Common myeloid progenitor, CD34-positive (primary cell): Measurements from ENCODE around the gene RIPPLY3.
"Not testable (repeated sequence)": the region's sequence is repeated elsewhere in the genome, so short reads cannot be mapped to it uniquely, and the experiment has no call there.

Experiments used
- CTCF ChIA-PET: fragments of 350-600 bp; sonication (Branson Sonifier 250); formaldehyde crosslinking; loops from one replicate; lab custom pipeline; 2021; ENCODE audit warnings: antibody characterized with exemption; lab: Charles Lee
- POLR2A ChIA-PET: fragments of 350-600 bp; sonication (Branson Sonifier 250); formaldehyde crosslinking; loops from one replicate; lab custom pipeline; 2021; ENCODE audit warnings: antibody characterized with exemption; lab: Charles Lee
- DNase-seq, 3 donors: peaks; one replicate each; pipeline versions ENCODE4 v3.0.0 to v3.0.0-alpha.2; 2013
- H3K27ac ChIP-seq, 2 experiments: 1 replicate in 1 of 2; 2 replicates in 1 of 2; pipeline ENCODE4 v1.7.0; 2013; ENCODE audit warnings: inconsistent platforms in 2 of 2, low read length in 2 of 2, mild to moderate bottlenecking in 2 of 2, low read depth in 1 of 2, moderate library complexity in 1 of 2; ENCODE audit not compliant: severe bottlenecking in 2 of 2, insufficient read depth in 1 of 2, poor library complexity in 1 of 2
- H3K27me3 ChIP-seq, 5 experiments: replicated peaks in 2 of 5; 1 replicate in 3 of 5; 2 replicates in 2 of 5; pipeline versions ENCODE4 v1.6.1 to v1.7.0; 2013; ENCODE audit warnings: low read length in 4 of 5, mild to moderate bottlenecking in 2 of 5, moderate library complexity in 2 of 5, inconsistent platforms in 1 of 5; ENCODE audit not compliant: insufficient read depth in 5 of 5, control insufficient read depth in 4 of 5
- H3K36me3 ChIP-seq, 4 experiments: 1 replicate in 2 of 4; 2 replicates in 2 of 4; pipeline versions ENCODE4 v1.6.1 to v1.7.0; 2013; ENCODE audit warnings: low read length in 3 of 4, control low read depth in 1 of 4, mild to moderate bottlenecking in 1 of 4; ENCODE audit not compliant: control insufficient read depth in 4 of 4, insufficient read depth in 4 of 4
- H3K4me1 ChIP-seq, 4 experiments: 1 replicate in 3 of 4; 2 replicates in 1 of 4; pipeline versions ENCODE4 v1.6.1 to v1.7.1; 2013; ENCODE audit warnings: low read length in 3 of 4, mild to moderate bottlenecking in 3 of 4, control low read depth in 1 of 4, inconsistent platforms in 1 of 4, moderate library complexity in 1 of 4; ENCODE audit not compliant: control insufficient read depth in 4 of 4, insufficient read depth in 4 of 4; ENCODE audit errors: control extremely low read depth in 1 of 4
- H3K4me3 ChIP-seq, 7 experiments: 1 replicate in 4 of 7; 2 replicates in 3 of 7; pipeline versions ENCODE4 v1.5.1 to v1.7.0; 2013; ENCODE audit warnings: mild to moderate bottlenecking in 7 of 7, low read length in 6 of 7, moderate library complexity in 6 of 7, inconsistent platforms in 2 of 7, low read depth in 2 of 7, control low read depth in 1 of 7; ENCODE audit not compliant: insufficient read depth in 4 of 7, control insufficient read depth in 1 of 7; ENCODE audit errors: extremely low read depth in 1 of 7
- H3K9me3 ChIP-seq, 5 experiments: 1 replicate in 4 of 5; 2 replicates in 1 of 5; pipeline versions ENCODE4 v1.6.1 to v1.7.1; 2013; ENCODE audit warnings: low read length in 4 of 5, mild to moderate bottlenecking in 2 of 5, inconsistent platforms in 1 of 5, low read depth in 1 of 5, moderate library complexity in 1 of 5; ENCODE audit not compliant: control insufficient read depth in 4 of 5, insufficient read depth in 2 of 5; ENCODE audit errors: control extremely low read depth in 1 of 5
- whole genome bisulfite sequencing: methylation state at CpG from one replicate; pipeline ENCODE4 v1.1.5; 2013; ENCODE audit not compliant: insufficient coverage; 5-methylcytosine and 5-hydroxymethylcytosine counted together

Gene RIPPLY3

GRCh38 chr21:36981977-36982700 lies 24.4 kb upstream of the RIPPLY3 start:
- 94% methylated on average over 4 of the region's 6 CpGs for WGBS
- ChIA-PET POLR2A (no interaction called here), CTCF (interaction anchor here (0.8 to 1.6 kb wide), 3 partner anchors 12 to 63 kb away, joined by 3 to 5 read pairs (median 3); no protein-coding TSS in a partner anchor)

DNA sequence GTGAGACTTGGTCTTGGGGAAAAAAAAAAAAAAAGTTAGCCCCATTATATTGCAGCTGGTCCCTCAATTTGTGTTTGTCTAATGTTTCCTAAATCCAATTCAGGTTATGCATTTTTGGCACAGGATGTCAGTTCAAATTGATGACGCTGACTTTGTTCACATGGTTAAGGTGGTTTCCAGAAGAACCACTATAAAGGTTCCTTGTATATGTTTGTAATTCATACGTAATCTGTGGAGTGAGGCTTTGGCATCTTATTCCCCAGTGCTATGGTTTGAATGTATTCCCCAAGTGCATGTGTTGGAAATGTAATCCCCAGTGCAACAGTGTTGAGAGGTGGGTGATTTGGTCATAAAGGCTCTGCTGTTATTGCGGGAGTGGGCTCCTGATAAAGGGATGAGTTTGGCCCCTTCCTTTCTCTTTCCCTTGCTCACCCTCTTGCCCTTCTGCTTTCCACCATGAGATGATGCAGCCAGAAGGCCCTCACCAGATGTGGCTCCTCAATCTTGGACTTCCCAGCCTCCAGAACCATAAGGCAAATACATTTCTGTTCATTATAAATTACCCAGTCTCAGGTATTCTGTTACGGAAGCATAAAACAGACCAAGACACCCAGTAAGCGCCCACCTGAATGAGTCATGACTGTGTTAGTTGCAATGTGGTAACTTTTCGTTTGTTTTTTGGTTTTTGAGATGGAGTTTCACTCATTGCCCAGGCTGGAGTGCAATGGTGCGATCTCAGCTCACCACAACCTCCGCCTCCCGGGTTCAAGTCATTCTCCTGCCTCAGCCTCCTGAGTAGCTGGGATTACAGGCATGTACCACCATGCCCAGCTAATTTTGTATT lies 20.5 kb upstream of the RIPPLY3 start:
- POLR2A ChIA-PET = no interaction called here
- Histone ChIP-seq H3K36me3 (no peaks in the 10 kb centered on the region), H3K4me1 (peaks cover 0 to 7% (median 6%) of the 10 kb centered on the region in 4 experiments), H3K9me3 (no peaks in the 10 kb centered on the region), H3K27ac (no peak overlapping the region), H3K27me3 (no peaks in the 10 kb centered on the region), H3K4me3 (no peak overlapping the region)
- DNase-seq = no peak
- CTCF ChIA-PET = interaction anchor here (0.6 kb wide), 1 partner anchor 96 kb away, joined by 3 read pairs; no protein-coding TSS in a partner anchor
- 70% methylated on average over 4 of the region's 9 CpGs for WGBS

More at GRCh38 chr21:36981977-36982700, 24.4 kb upstream of the RIPPLY3 start:
- Histone ChIP-seq H3K9me3 (no peaks in the 10 kb centered on the region), H3K36me3 (no peaks in the 10 kb centered on the region), H3K27me3 (peaks cover 0 to 2% (median 0%) of the 10 kb centered on the region in 5 experiments), H3K4me3 (no peak overlapping the region), H3K27ac (no peak overlapping the region), H3K4me1 (peaks cover 2 to 24% (median 18%) of the 10 kb centered on the region in 4 experiments)
- DNase-seq = no peak

DNA sequence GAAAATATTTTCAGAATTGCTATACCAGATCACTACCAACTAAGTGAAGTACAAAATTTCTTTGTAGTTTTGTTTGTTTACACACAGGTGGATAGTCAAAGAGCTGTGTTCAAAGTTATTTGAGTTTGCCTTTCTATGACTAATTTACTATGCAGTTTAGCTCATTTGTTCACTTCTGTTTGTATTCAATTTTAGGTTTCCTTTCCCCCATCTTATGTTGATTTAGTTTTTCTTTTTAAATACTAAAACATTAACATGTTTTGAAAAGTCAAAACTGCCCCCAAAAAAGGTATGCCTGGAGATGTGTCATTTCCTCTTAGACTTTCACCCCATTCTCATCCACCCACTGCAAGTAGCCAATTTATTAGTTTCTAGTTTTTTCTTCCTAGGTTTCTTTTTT lies 18.7 kb upstream of the RIPPLY3 start:
- peaks cover 0 to 6% (median 5%) of the 10 kb centered on the region in 4 experiments for H3K4me1 ChIP-seq
- H3K27ac ChIP-seq = no peak overlapping the region
- H3K36me3 ChIP-seq = no peaks in the 10 kb centered on the region
- ChIA-PET POLR2A (interaction anchor here (0.7 kb wide), 1 partner anchor 216 kb away, joined by 3 read pairs; no protein-coding TSS in a partner anchor), CTCF (interaction anchor here (0.9 to 1.7 kb wide), 2 partner anchors 10 to 58 kb away, joined by 3 to 13 read pairs; no protein-coding TSS in a partner anchor)
- H3K4me3 ChIP-seq = no peak overlapping the region
- H3K9me3 ChIP-seq = no peaks in the 10 kb centered on the region
- H3K27me3 ChIP-seq = no peaks in the 10 kb centered on the region
- no peak for DNase-seq

- POLR2A ChIA-PET = no interaction called here
- CTCF ChIA-PET = interaction anchor here (3.3 to 3.5 kb wide), 2 partner anchors 9 to 12 kb away, joined by 21 to 25 read pairs; no protein-coding TSS in a partner anchor
- DNase-seq = no peak
- Histone ChIP-seq H3K27ac (no peak overlapping the region), H3K27me3 (peaks cover 0 to 1% (median 0%) of the 10 kb centered on the region in 5 experiments), H3K4me3 (no peak overlapping the region), H3K9me3 (no peaks in the 10 kb centered on the region), H3K36me3 (no peaks in the 10 kb centered on the region), H3K4me1 (peaks cover 0 to 6% (median 5%) of the 10 kb centered on the region in 4 experiments)
- WGBS = 92% methylated on average over 2 of the region's 4 CpGs
These were observed 18.0 kb upstream of the RIPPLY3 start for GRCh38 chr21:36988536-36988935.

DNA sequence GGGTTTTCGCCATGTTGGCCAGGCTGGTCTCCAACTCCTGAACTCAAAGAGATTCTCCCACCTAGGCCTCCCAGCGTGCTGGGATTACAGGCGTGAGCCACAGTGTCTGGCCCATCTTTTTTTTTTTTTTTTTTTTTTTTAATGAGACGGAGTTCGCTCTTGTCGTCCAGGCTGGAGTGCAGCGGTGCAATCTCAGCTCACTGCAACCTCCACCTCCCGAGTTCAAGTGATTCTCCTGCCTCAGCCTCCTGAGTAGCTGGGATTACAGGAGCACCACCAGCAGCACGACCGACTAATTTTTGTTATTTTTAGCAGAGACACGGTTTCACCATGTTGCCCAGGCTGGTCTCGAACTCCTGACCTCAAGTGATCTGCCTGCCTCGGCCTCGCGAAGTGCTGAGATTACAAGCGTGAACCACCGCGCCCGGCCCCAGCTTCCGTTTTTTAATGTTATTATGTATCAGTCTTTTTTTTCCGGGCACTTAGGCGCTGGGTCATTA lies 17.3 kb upstream of the RIPPLY3 start:
- not testable (repeated sequence) for H3K4me1 ChIP-seq, H3K36me3 ChIP-seq, H3K9me3 ChIP-seq, H3K27me3 ChIP-seq, DNase-seq
- CTCF ChIA-PET = interaction anchor here (0.5 to 3.5 kb wide), 7 partner anchors 10 to 56 kb away, joined by 3 to 25 read pairs (median 4); no protein-coding TSS in a partner anchor
- H3K4me3 ChIP-seq = peak overlapping the region in 5 of 7 experiments; percentile 42 to 75 (median 71)
- peak overlapping the region in 1 of 2 experiments; percentile 64 for H3K27ac ChIP-seq
- WGBS = 44% methylated on average over 21 of the region's 22 CpGs
- POLR2A ChIA-PET = interaction anchor here (0.5 kb wide), 1 partner anchor 950 kb away, joined by 5 read pairs; no protein-coding TSS in a partner anchor

DNA sequence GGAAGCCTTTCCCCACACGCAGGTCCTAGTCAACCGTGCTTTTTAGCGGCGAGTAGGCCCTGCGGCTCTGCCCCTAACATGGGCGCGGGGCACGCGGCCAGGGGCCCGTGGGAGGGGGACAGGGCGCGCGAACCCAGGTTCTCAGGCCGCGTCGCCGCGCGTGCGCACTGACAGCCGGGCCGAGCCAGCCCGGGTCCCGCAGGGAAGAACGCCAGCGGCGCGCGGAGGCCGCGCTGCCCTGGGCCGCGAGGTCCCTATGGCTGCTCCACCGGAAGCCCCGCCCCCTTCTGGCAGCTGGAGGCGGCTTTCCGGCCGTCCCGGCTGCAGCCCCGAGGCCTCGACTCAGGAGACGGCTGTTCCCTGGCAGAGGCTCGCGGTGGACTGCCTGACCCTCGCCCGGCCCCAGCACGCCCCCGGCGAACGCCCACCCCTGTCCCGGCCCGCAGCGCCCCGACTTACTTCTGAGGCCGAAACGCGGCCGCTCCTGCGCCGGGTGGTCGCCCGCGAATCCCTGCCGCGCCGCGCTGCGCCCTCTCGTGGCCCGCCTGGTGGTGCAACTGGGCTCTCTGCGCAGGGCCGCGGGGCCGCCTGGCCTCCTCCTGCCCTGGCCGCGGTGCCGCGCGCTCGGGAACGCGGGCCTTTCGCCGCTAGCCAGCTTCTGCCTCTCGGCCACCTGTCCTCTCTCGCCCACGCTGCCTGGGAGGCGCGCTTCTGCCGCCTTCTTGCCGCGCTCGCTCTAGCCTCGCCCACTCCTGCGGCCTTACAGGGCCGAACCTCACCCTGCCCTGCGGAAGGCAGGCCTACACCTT lies 16.6 kb upstream of the RIPPLY3 start:
- POLR2A ChIA-PET = interaction anchor here (0.5 kb wide), 1 partner anchor 949 kb away, joined by 5 read pairs; no protein-coding TSS in a partner anchor
- peak; percentile 91 to 95 (median 94) for DNase-seq

More for the DNA sequence above, 16.6 kb upstream of the RIPPLY3 start:
- WGBS = 8% methylated on average over 92 of the region's 97 CpGs
- H3K27ac ChIP-seq = peak overlapping the region in 1 of 2 experiments; percentile 64
- CTCF ChIA-PET = interaction anchor here (0.5 to 3.5 kb wide), 8 partner anchors 9 to 56 kb away, joined by 3 to 25 read pairs (median 6); no protein-coding TSS in a partner anchor
- peak overlapping the region; percentile 32 to 75 (median 67) for H3K4me3 ChIP-seq
- H3K27me3 ChIP-seq = peaks cover 0 to 10% (median 4%) of the 10 kb centered on the region in 5 experiments
- H3K36me3 ChIP-seq = no peaks in the 10 kb centered on the region
- H3K9me3 ChIP-seq = peaks cover 0 to 6% (median 0%) of the 10 kb centered on the region in 5 experiments
- H3K4me1 ChIP-seq = peaks cover 0 to 8% (median 5%) of the 10 kb centered on the region in 4 experiments
